Measurements from ENCODE around the gene NEIL1.

GRCh38 chr15:75355369-75355768, 8.5 kb downstream of the NEIL1 start:
- TF ChIP-seq, protein P1, sequence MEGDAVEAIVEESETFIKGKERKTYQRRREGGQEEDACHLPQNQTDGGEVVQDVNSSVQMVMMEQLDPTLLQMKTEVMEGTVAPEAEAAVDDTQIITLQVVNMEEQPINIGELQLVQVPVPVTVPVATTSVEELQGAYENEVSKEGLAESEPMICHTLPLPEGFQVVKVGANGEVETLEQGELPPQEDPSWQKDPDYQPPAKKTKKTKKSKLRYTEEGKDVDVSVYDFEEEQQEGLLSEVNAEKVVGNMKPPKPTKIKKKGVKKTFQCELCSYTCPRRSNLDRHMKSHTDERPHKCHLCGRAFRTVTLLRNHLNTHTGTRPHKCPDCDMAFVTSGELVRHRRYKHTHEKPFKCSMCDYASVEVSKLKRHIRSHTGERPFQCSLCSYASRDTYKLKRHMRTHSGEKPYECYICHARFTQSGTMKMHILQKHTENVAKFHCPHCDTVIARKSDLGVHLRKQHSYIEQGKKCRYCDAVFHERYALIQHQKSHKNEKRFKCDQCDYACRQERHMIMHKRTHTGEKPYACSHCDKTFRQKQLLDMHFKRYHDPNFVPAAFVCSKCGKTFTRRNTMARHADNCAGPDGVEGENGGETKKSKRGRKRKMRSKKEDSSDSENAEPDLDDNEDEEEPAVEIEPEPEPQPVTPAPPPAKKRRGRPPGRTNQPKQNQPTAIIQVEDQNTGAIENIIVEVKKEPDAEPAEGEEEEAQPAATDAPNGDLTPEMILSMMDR (IDR thresholded peaks at IDR 0.05), result no peak
- no peak for TF ChIP-seq POLR2A (IDR thresholded peaks at IDR 0.05)

Data from testis (tissue), 2 donors.